Left forelimb (tissue), 1 donor: ENCODE measurements around the gene SLC17A9.
"Not testable (repeated sequence)": the region's sequence is repeated elsewhere in the genome, so short reads cannot be mapped to it uniquely, and the experiment has no call there.

Experiments
- DNase-seq: peaks from one replicate; pipeline ENCODE4 v3.0.0-alpha.2; 2018; ENCODE audit warnings: low spot score

The SLC17A9 gene

DNA sequence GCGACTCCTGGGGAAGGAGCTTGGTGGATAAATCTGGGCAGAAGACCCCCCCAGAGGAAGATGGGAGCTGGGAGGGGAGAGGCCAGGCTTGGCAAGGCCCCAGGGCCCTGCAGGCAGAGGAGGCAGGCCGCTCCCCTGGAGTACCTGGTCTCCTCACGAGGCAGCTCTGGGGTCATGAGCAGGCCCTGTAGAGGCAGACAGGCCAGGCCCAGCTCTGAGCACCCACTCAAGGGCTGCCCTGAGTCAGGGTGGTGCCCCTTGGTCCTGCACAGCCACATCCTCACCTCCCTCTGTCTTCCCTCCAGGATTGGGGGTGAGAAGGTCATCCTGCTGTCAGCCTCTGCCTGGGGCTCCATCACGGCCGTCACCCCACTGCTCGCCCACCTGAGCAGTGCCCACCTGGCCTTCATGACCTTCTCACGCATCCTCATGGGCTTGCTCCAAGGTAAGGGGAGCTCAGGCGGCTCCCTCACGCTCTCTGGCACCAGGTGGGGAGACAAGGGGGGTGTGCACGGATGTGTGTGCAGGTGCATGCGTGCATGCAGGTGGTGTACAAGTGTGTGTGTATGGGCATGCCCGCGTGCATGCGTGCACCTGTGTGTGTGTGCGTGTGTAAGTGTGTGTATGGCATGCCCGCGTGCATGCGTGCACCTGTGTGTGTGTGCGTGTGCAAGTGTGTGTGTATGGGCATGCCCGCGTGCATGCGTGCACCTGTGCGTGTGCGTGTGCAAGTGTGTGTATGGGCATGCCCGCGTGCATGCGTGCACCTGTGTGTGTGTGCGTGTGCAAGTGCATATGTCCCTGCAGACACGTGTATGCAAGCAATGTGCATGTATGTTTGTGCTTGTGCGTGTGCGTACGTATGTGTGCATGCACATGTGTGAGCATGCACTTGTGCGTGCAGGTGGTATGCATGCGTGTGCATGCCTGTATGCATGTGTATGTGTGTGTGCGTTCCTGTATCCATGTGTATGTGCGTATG, 4.9 kb downstream of the SLC17A9 start:
- DNase-seq = no peak

DNA sequence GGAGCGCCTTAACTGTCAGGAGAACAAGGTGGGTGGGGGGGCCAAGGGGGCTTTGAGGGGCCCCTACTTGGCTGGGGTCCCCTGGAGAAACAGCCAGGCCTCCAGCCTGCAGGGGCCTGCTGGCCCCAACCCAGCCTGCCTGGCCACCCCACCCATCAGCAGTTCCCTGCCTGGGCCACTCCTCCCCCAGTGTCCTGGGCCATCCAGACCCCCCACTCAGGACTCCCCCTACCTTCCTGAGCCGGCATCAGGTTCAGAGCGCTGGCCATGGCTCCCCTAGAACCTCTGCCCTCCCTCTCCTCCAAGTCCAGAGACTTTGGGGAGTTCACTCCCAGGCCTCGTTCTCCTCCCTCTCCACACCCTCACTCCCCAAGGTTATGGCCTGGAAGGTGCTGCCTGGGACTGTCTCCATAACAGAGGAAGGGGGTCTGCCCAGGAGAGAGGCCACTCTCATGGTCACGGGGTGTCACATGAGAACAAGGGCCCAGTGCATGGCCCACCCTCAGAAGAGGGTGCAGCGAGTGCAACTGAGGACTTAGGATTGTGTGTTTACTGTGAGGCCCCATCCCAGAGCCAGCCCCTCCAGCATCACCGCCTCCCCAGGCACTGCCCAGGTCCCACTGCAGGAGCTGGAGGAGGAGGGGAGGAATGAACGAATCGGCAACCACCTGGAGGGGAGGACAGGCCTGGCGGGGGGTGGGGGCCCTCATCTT, 6.0 kb downstream of the SLC17A9 start:
- no peak for DNase-seq

DNA sequence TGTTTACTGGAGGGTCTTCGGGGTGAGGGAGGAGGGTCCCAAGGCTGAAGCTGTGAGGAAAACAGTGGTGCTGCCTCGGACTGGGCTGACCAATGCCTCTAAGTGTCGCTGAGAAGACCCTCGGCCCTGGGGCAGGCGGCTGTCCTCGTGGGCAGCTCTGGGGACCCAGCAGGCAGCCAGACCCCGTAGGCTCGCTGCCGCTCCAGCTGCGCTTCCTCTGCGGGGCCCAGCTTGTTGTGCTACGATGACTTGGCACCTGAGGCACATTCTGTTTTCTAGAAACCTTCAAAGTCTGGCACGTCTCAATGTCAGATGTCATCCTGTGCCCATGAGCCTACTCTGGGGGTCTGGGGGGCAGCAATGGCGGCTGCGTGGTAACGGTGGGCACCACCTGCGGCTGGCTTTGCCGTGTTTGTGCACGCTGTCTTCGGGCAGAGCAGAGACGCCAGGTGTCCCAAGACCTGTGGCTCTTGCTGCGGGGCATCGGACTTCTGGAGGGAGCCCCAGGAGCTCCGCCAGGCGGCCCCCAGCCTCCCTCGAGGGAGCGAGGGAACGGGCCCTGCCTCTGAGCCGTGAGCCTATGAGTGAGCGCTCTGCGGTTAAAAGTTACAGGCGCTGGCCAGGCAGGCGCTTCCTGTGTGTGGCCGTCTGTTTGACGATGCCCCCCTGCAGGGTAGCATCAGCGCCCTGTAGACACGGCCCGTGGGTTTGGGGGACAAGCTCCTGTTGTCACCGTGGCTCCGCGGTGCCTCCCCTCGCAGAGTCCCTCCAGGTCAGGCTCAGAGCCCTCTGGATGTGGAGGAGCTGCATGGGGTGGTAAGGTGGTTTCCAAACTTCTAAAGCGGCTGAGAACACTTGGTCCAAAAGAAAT, 6.8 kb downstream of the SLC17A9 start:
- no peak for DNase-seq

DNA sequence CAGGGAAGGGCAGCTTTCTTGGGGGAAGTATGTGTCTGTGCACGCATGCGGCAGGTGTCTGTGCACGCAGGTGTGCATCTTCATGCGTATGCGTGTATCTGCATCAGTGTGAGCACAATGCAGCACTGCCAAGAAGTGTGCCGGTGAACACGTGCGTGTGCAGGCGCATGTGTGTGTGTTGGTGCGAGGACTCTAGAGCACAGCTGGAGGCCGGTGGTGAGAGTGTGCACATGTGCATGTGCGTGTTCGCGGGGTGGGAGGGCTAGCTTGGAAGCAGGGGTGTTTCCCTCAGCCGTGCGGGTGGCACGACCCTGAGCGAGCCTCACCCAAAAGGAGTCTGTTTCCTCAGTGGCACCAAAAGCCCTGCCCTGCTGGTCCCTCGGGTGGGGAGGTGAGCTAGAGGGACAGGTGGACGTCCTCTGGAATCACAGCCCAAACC, 7.5 kb downstream of the SLC17A9 start:
- no peak for DNase-seq

DNA sequence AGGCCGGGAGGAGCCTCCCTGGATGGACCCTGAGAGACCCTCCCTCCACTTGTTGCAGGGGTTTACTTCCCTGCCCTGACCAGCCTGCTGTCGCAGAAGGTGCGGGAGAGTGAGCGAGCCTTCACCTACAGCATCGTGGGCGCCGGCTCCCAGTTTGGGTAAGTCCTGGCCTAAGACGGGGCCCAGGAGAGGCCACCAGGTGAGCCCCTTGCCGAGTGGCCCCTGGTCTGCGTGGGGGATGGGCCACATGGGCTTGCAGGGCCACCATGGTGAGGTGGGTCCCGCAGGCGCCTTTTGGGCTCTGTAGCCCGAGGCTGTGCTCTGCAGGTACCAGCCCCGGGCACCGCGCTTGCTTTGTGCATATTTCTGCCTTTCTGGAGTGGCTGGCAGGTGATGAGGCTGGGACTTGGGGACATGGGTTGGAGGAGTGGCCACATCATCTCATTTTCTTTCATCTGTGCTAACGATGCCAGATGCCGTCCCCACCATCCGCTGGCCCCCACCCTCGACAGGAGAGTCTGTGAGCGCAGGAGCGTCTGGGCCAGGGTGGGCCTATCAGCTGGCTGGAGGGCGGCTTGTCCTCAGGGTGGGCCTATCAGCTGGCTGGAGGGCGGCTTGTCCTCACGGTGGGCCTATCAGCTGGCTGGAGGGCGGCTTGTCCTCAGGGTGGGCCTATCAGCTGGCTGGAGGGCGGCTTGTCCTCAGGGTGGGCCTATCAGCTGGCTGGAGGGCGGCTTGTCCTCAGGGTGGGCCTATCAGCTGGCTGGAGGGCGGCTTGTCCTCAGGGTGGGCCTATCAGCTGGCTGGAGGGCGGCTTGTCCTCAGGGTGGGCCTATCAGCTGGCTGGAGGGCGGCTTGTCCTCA, 8.2 kb downstream of the SLC17A9 start:
- DNase-seq = not testable (repeated sequence)

DNA sequence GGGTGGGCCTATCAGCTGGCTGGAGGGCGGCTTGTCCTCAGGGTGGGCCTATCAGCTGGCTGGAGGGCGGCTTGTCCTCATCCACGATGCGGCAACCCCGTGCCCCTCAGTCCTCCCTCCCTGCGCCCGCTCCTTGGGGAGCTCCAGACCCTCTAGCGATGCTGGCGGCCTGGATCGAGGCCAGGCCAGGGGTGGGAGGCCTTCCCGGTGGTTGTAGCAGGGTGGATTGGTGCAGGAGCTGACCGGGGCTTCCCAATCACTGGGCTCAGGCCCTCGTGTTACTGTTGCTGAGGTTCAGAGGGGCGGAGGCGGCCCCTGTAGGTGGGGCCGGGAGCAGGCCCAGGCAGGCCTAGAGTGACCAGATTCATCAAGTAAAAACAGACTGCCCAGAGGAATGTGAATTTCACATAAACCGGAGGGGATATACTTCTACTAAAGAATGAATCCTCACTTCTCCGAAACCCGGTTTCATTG, 8.8 kb downstream of the SLC17A9 start:
- DNase-seq = no peak

DNA sequence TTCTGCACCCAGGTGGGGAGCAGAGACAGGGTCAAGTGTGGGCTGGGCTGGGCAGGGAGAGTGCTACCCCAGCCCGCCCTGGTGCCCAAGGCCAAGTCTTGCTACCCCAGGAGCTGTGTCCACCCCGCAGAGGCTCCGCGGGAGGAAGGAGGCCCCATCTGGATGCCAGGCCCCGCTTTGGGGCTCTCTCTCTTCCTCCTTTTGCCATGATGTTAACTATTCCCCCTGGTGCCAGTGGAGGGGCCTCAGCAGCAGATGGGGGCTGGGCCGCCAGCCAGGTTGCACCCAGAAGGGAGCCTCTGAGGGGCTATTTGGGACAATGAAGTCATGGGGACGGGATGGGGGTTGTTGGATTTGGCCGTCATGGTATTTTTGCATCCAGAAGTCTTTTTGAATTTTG, 9.3 kb downstream of the SLC17A9 start:
- no peak for DNase-seq

DNA sequence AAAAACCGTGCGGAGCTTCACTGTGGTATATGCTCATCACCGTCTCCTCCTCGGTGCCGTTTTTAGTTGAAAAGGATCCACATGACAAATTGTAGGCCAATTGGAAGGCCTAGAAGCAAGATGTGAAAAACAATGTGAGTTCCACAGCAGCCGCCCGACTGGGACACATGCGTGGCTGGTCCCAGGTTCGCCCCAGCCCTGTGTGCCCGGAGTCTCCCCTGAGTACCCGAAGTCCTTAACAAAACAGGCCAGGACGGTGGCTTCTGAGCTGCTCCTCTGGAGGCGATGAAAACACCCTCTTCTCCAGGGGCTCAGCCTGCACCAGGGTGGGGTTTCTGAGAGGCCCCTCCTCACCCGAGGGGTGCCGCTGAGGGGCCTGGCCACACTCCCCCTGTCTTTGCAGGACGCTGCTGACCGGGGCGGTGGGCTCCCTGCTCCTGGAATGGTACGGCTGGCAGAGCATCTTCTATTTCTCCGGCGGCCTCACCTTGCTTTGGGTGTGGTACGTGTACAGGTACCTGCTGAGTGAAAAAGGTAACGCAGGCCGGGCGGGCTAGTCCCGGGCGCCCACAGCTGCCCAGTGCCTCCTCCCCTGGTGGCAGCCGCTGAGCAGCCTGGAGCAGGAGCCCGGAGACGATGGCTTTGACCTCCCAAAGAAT, 9.8 kb downstream of the SLC17A9 start:
- DNase-seq = no peak

DNA sequence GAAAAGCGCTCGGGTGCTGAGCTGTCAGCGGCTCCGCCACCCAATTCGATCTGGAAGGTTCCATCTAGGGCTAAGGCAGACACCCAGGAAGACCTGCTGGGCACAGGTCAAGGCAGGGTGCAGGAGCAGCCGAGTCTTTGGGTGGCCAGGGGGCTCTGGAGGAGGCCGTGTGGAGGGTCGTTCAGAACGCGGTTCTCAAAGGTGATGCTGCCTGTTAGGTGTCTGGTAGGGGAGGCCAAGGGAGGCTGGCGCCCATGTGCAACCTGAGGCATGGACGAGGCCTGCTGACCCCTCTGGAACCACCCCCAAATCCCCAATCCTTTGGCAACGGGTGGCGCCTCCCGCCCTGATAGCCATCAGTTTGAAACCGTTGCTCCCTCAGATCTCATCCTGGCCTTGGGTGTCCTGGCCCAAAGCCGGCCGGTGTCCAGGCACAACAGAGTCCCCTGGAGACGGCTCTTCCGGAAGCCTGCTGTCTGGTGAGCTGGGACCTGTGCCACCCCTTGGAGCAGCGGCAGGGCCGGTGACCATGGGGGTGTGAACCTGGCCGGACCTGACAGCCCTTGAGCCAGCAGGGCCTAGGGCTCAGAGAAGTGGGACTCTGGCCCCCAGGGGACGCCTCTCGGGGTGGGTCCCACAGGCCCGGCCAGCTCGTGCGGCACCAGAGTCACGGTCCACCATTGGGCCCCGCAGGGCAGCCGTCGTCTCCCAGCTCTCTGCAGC, 10.5 kb downstream of the SLC17A9 start:
- DNase-seq = no peak

DNA sequence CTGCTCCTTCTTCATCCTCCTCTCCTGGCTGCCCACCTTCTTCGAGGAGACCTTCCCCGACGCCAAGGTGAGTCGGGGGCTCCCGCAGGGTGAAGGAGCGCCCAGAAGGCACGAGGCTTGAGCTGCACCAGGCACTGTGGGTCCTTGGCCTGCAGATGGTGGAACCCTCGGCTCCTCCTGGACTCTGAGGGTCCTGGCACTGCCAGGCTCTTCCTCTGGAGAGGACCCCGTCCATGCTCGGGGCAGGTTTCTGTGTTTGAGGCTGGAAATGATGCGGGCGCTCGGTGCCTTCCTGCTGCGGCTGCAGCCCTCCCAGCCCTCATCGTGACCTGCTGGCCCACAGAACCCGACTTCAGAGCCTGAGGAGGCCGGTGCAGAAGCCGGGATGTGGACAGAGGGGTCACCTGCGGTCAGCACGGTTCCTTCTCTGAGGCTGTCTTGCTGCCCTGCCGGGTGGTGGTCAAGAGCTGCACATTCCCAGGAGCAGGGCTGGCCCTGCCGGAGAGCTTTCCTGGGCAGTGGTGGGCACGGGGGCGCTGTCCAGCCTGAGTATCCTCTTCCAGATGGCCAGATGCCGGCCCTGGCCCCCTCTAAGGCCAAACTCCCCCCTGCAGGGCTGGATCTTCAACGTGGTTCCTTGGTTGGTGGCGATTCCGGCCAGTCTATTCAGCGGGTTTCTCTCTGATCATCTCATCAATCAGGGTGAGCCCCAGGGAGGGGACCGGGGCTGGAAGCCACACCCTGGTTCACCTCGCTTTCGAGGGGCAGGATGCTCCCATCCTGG, 11.3 kb downstream of the SLC17A9 start:
- no peak for DNase-seq

DNA sequence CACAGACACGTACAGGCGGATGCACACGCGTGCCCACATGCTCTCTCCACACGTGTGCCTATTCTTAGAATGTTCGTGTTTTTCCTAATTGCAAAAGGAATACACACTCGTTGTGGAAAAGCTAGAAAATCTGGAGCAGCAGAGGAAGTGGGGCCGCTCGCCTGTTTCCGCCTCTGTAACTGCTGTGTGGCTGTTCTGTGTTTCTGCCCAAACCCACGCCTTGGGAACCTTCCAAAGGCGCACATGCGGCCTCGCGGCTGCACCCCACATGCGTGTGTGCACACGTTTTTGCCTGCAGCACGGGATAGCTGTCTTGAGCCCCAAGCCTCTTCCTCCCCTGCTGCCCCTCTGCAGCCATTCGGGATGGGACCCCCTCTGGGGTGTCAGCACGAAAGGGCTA, 12.2 kb downstream of the SLC17A9 start:
- DNase-seq = no peak

DNA sequence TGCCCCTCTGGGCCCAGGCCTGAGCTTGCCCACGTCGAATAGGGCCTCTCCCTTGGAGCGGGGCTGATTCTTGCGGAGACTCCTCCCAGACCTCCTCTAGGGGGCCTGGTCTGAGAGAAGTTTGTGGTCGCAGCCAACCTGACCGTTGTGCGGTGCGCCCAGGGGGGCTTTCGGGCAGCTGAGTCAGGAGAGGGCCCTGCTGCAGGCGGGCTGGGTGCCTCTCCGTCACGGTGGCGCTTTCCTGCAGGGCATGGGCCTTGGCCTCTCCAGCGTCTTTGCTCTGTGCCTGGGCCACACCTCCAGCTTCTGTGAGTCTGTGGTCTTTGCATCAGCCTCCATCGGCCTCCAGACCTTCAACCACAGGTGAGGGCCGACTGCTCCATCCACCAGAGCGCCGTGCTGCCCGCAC, 12.9 kb downstream of the SLC17A9 start:
- no peak for DNase-seq

DNA sequence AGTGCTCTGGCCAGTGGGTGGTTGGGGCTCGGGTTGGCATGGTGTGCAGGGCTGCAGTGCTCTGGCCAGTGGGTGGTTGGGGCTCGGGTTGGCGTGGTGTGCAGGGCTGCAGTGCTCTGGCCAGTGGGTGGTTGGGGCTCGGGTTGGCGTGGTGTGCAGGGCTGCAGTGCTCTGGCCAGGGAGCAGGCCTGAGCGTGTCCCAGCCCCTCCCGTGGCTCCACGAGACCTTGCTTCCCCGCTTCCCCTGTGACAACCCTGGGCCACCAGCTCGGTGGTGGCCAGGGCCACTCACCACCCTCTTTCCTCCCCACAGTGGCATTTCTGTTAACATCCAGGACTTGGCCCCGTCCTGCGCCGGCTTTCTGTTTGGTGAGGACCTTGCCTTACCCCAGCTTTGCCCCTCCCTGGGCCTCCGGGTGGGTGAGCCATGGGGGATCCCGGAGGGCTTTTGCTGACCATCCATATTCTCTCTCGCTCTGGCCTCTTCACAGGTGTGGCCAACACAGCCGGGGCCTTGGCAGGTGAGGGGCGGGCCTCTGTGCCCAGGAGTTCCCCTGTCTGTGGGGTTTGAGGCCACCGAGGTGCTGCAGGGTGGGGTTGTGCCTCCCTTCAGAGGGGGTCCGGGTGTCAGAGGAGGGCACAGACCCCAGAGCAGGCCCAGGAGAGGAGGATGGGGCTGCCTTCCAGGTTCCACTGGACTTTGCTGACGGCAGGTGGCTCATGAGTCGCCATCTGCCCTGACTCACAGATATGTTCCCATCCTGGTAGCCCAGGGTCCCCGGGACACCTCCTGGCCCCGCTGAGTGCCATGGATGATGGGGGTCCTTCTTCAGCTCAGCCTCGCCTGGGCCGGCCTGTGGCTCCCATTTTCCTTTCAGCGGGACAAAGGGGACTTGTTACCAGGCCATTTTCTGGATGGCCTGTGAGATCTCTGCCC, 14.0 kb downstream of the SLC17A9 start:
- no peak for DNase-seq

DNA sequence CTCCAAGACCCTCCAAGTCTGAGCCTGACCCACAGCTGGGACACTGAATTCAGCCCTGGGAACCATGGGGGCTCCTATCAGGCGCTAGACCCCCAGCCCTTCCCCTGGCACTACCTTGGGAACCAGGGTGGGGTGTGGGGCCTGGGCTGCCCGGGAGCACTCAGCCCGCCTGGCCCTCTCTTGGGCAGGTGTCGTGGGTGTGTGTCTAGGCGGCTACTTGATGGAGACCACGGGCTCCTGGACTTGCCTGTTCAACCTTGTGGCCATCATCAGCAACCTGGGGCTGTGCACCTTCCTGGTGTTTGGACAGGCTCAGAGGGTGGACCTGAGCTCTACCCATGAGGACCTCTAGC, 14.6 kb downstream of the SLC17A9 start:
- no peak for DNase-seq

DNA sequence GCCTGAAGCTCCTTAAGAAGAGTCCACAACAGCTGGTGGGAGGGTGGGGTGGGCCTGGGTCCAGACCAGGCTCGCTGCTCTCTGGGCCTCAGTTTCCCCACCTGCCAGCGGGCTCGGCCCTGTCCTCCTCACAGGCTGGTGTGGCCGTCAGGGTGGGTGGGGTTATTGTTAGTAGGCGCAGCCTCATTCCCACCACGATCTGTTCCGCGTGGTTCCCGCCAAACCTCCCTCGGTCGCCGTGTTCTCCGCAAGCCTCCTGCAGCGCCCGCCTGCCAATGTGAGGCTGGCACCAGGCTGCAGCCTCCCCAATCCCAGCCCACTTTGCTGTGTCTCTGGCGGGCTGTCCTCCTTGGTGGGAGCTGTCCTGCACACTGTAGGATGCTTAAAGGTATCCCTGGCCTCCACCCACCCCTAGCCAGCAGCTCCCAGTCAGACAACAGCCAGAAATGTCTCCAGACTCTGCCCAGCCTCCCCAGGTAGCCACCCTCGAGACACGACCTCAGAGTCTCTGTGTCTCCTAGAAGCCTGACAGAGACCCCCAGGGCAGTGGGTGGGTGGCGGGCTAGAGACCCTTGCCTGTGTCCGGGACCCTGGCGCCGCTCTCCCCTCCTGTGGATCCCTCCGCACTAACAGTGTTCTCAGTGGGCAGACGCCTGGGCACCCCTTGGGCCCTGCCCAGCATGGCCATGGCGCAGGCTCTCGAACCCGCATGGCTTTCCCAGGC, 15.3 kb downstream of the SLC17A9 start:
- DNase-seq = no peak

DNA sequence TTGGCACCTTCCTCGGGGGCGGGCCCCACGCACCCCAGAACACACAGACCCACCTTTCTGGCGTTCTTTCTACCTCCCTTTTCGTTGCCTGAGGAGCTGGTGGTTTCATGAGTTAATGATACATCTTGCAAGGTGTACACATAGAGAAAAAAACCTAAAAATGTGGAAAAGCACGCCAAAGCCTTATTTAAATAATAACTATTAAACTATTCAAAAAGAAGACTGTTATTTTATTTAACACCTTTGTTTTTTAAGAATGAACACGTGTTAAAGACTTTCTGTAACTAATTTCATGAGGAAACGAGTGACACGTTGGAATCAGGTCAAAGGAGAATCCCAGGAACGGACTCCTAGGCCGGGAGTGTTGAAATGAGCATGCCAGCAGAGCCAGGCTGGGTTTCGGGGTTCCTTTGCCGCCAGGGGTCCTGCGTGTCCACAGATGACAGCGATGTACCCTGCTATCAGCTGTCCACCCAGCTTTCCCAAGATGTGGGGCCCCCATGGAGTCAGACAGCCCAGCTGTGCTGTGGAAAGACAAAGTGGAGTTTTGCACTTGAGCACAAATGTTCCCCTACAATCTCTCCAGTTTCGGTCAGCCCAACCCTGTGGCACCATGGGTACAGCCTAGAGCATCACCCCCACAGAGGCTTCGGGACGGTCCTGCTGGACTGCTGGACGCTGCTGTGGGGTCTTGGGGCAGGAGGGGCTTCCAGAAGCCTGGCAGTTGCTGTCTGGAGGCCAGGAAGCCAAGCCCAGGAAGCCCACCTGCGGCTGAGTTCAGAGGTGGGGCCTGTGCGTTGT, 16.1 kb downstream of the SLC17A9 start:
- DNase-seq = no peak
